HG03442 (cell line): ENCODE data around the gene ZNF343.
"Not testable (repeated sequence)": the region's sequence is repeated elsewhere in the genome, so short reads cannot be mapped to it uniquely, and the experiment has no call there.

Experiments used
- ATAC-seq: cut with Tn5 transposase; IDR thresholded peaks from one replicate; pipeline ENCODE4 v1.9.1; 2021; ENCODE audit warnings: mild to moderate bottlenecking, moderate library complexity; ENCODE audit not compliant: unreplicated experiment

ZNF343 gene

GRCh38 chr20:2521369-2522305 lies 12.9 kb upstream of the ZNF343 start:
- ATAC-seq: no peak

- no peak for ATAC-seq
Observed at GRCh38 chr20:2520617-2521016, 11.9 kb upstream of the ZNF343 start.

DNA sequence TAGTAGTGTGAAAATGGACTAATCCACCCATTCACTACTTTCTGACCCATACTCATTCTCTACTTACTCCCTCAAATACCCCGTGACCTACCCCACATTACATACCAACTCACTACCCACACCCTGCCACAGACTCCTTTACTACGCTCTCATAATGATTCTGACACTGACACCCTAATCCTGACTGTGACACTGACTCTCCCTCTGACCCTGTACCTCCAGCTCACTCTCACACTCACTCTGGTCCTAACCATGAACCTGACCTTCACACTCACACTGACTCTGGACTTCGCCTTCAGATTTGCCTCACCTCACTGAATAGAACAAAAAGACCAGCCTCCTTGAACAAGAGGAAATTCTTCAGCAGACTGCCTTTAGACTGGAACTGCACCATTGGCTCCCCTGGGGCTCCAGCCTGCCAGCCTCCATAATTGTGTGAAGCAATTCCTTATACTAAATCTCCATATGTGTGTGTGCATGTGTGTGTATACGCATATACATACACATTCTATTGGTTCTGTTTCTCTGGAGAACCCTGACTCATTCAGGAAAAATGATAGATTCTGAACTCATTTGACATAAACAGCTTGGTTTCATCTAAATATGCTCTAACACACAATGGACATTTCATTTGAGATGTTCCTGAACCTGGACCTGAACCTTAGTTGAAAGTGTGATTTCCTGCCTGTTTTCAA lies 10.5 kb upstream of the ZNF343 start:
- ATAC-seq: no peak

- no peak for ATAC-seq
Observed at GRCh38 chr20:2518558-2518957, 9.8 kb upstream of the ZNF343 start.

DNA sequence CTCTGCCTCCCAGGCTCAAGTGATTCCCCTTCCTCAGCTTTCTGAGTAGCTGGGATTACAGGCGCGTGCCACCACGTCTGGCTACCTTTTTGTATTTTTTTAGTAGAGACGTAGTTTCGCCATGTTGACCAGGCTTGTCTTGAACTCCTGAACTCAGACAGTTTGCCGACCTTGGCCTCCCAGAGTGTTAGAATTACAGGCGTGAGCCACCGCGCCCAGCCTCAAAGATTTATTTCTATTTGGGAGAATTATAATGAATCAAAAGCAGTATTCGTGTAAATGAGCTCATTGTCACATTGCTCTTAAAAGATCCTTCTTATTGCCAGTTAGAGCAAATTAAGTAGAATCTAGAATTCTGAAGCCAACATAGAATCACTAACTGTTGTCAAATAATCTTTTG lies 9.4 kb upstream of the ZNF343 start:
- no peak for ATAC-seq

- ATAC-seq: no peak
Observed at GRCh38 chr20:2516399-2516798, 7.7 kb upstream of the ZNF343 start.

- ATAC-seq: no peak
Observed at GRCh38 chr20:2515203-2515602, 6.5 kb upstream of the ZNF343 start.

DNA sequence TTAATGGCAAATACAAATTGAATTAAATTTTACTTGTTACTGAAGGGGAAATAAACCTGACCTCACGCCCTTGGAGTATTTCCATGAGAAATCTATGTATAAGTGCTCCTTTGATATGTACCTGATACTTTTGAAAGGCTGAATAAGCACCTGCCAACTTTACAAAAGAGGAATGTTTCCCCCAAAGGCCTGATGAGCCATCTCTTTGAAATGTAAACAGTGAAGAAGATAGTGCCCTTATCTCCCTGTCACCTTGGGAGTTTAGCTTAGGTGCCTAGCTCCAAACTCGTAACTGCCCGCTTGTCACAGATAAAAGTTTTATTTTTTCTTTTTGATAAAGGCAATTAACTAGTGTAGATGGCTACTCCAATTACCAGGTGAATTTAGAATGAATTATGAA lies 1.1 kb upstream of the ZNF343 start:
- no peak for ATAC-seq

DNA sequence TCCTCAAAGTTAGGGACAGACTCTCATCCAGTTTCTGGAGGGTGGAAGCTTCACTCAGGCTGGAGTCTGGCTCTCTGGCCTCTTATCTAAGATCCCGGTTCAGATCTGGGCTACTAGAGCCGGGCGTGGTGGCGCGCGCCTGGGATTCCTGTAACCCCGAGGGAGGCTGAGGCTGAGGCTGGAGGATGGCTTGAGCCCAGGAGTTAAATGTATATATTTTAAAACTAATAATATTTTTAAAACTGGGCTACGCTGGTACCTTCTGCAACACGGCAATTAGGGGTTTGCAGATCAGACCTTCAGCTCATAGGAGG lies 710 bp upstream of the ZNF343 start:
- ATAC-seq: no peak

DNA sequence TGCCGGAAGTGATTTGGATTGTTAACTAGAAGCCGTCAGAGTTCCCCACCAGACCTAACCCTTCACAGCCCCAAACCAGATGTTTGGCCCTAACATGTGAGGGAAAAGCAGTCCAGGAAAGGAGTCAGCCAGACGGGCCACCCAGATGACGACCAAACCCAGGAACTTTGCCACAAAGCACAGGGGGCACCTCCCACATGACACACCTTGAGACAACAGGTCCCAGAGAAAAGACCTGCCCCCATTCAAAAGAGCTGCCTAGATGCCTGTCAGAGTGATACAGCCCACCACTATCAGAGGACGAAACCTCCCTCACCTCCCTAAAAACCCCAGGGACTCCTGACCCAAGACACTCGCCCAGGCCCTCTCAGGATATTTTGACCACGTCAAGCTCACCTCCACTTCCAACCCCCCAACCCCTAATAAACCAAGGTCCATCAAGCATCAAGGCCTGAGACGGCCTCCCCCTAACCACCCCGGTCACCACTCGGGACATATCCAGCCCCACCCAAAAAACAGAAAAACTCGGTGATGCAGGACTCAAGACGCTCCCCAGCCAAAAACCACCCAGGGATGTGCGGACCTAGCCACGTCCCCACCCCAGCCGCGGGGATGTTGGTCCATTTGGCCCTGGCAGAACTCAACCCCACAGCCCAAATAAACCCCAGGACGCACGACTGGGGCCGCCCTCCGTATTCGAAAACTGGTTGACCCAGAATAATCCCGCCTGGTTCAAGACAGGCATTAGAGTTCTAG lies 662 bp downstream of the ZNF343 start:
- no peak for ATAC-seq

- ATAC-seq: no peak
Observed at GRCh38 chr20:2507464-2507863, 1.3 kb downstream of the ZNF343 start.

- not testable (repeated sequence) for ATAC-seq
Observed at GRCh38 chr20:2506426-2506825, 2.3 kb downstream of the ZNF343 start.

GRCh38 chr20:2504803-2505202 lies 3.9 kb downstream of the ZNF343 start:
- ATAC-seq: not testable (repeated sequence)

DNA sequence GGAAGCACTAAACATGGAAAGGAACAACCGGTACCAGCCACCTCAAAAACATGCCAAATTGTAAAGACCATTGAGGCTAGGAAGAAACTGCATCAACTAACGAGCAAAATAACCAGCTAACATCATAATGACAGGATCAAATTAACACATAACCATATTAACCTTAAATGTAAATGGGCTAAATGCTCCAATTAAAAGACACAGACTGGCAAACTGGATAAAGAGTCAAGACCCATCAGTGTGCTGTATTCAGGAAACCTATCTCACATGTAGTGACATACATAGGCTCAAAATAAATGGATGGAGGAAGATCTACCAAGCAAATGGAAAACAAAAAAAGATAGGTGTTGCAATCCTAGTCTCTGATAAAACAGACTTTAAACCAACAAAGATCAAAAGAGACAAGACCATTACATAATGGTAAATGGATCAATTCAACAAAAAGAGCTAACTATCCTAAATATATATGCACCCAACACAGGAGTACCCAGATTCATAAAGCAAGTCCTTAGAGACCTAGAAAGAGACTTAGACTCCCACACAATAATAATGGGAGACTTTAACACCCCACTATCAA lies 5.8 kb downstream of the ZNF343 start:
- ATAC-seq: not testable (repeated sequence)

DNA sequence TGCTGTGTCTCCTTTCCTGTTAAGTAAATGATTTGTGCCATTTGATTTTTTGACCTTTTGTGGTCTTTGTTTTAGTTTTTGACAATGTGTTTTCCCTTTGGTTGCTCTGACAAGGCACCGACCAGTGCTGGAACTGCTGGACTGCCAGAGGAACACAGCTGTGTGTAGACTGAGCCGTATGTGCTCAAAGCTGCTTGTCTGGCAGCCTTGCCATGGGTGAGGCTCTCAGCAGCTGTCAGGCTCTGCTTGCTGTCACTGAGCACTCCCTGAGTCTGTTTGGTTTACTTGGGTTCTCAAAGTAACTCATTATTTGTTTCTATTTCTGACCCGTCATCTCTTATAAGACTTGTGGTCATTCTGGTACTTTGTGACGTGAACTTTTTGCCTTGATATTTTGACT lies 23.1 kb downstream of the ZNF343 start:
- ATAC-seq: no peak

DNA sequence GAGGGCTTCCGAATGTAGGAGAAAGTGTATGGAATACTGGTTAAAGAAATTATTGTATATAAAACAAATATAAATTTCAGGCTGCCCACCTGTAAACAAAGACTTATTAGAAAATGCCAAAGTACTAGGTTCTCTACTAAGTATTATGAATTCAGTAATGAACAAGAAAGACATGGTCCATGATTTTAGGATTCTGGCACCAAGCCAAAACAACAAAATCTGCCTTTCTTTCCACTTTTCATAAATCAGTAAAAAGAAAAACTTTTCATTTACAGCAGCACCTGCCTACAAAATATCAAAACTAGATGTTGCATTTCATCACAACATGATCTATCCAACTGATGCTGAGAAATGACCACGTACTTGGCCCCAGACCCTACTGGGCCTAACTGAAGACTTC lies 23.6 kb downstream of the ZNF343 start:
- no peak for ATAC-seq

DNA sequence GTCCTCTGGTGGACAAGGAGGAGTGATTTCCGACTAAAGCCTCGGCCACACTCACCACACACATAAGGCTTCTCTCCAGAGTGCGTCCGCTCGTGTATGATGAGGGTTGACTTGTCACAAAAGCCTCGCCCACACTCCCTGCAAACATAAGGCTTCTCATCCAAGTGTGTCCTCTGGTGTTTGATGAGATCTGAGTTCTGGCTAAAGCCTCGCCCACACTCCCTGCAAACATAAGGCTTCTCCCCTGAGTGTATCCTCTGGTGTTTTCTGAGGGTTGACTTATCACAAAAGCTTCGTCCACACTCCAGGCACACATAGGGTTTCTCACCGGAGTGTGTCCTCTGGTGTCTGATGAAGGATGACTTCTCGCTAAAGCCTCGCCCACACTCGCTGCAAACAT lies 25.2 kb downstream of the ZNF343 start:
- no peak for ATAC-seq

- ATAC-seq: no peak
Observed at GRCh38 chr20:2480381-2480780, 28.3 kb downstream of the ZNF343 start.

- no peak for ATAC-seq
Observed at GRCh38 chr20:2476742-2477615, 31.7 kb downstream of the ZNF343 start.
